Smooth muscle cell of the pulmonary artery (primary cell): Measurements from ENCODE around the gene UVRAG. TPM values are rescaled to one million over a fixed set of nuclear protein-coding genes. Genes with fewer than 3 reads are reported as not detected.

ENCODE experiments used
- total RNA-seq: library from RNA; depleted of rRNA; stranded (reverse); fragments of >200 nt; gene quantifications from 2 replicates; pipeline ENCODE4 v1.2.3, GENCODE V29; 2014

UVRAG gene
- 22.4 and 23.3 TPM in 2 replicates for total RNA-seq

GRCh38 chr11:75814677-75815344 lies at the start of gene UVRAG:
Gene UVRAG (plus strand): TSS chr11:75815210. CDS start chr11:75815408, 198 bp downstream.

GRCh38 chr11:75768112-75768908 lies 46.7 kb upstream of the UVRAG start, which contains the start of gene DGAT2:
Gene DGAT2 (plus strand): TSS chr11:75768778. CDS start chr11:75768992, 214 bp downstream.

Other genes starting within 250 kb of the UVRAG start
- gene MAP6, start 146.2 kb upstream of the UVRAG start, total RNA-seq, result 2.4 and 2.8 TPM in 2 replicates
- gene MOGAT2, start 97.4 kb upstream of the UVRAG start, total RNA-seq, result not detected in 2 replicates
- gene DGAT2, start 46.4 kb upstream of the UVRAG start, total RNA-seq, result 2.3 and 10.3 TPM in 2 replicates